GM12878 (cell line): Measurements from ENCODE around the gene ZNF101. TPM values are rescaled to one million over a fixed set of nuclear protein-coding genes. Genes with fewer than 3 reads are reported as not detected.
A peak's percentile ranks its signal among the peaks of the same experiment; 100 is the strongest.

Source experiments
- ASH2L ChIP-seq: fragments of 300-600, 200-600 bp; sonication (generic); IDR thresholded peaks from 2 replicates; pipeline ENCODE4 v1.6.1; 2017; ENCODE audit warnings: low read depth, mild to moderate bottlenecking, borderline replicate concordance
- CBX5 ChIP-seq: sonication (generic); IDR thresholded peaks from 2 replicates; pipeline ENCODE4 v1.6.1; 2016; ENCODE audit warnings: low read depth, moderate library complexity, mild to moderate bottlenecking, inconsistent platforms
- CHD4 ChIP-seq: fragments of 200-600 bp; sonication (generic); IDR thresholded peaks from 2 replicates; pipeline ENCODE4 v1.6.1; 2016; ENCODE audit warnings: mild to moderate bottlenecking
- IKZF1 ChIP-seq: fragments of 450-650 bp; conservative IDR thresholded peaks from 2 replicates; pipeline ENCODE4 v1.6.1; 2017; ENCODE audit warnings: antibody characterized with exemption, mild to moderate bottlenecking
- IRF5 ChIP-seq: fragments of 450-650 bp; IDR thresholded peaks from 2 replicates; pipeline ENCODE4 v1.6.1; 2017; ENCODE audit warnings: borderline replicate concordance
- NFYB ChIP-seq: IDR thresholded peaks from 2 replicates; pipeline ENCODE4 v1.6.1; 2011; ENCODE audit warnings: low read depth, mild to moderate bottlenecking, low read length, improper control_type of control experiment, moderate library complexity; ENCODE audit not compliant: insufficient read depth
- PRDM15 ChIP-seq: fragments of 450-650 bp; formaldehyde crosslinking; IDR thresholded peaks from 2 replicates; pipeline ENCODE4 v1.4.0; 2020; ENCODE audit warnings: mild to moderate bottlenecking, moderate library complexity
- RBBP5 ChIP-seq: fragments of 200-600 bp; sonication (generic); conservative IDR thresholded peaks from 2 replicates; pipeline ENCODE4 v1.6.1; 2016
- RFX5 ChIP-seq: IDR thresholded peaks from 2 replicates; pipeline ENCODE4 v1.6.1; 2011; ENCODE audit warnings: low read depth, low read length, improper control_type of control experiment
- SPI1 ChIP-seq: IDR thresholded peaks from 2 replicates; pipeline ENCODE4 v1.6.1; 2011; ENCODE audit warnings: low read depth, mild to moderate bottlenecking, low read length, moderate library complexity, borderline replicate concordance; ENCODE audit not compliant: insufficient read depth
- TAF1 ChIP-seq: IDR thresholded peaks from 2 replicates; pipeline ENCODE4 v1.6.1; 2011; ENCODE audit warnings: mild to moderate bottlenecking, low read depth, low read length, borderline replicate concordance
- TCF3 ChIP-seq: IDR thresholded peaks from 2 replicates; pipeline ENCODE4 v1.6.1; 2012; ENCODE audit warnings: low read depth, mild to moderate bottlenecking, low read length, borderline replicate concordance; ENCODE audit not compliant: insufficient read depth
- YBX1 ChIP-seq: fragments of 450-650 bp; IDR thresholded peaks from 2 replicates; pipeline ENCODE4 v1.6.1; 2016; ENCODE audit warnings: antibody characterized with exemption
- ZBTB40 ChIP-seq: fragments of 450-650 bp; IDR thresholded peaks from 2 replicates; pipeline ENCODE4 v1.6.1; 2016; ENCODE audit warnings: mild to moderate bottlenecking, moderate library complexity, borderline replicate concordance
- ZNF24 ChIP-seq: fragments of 450-650 bp; IDR thresholded peaks from 2 replicates; pipeline ENCODE4 v1.6.1; 2017; ENCODE audit warnings: antibody characterized with exemption, mild to moderate bottlenecking
- ZNF384 ChIP-seq: IDR thresholded peaks from 2 replicates; pipeline ENCODE4 v1.6.1; 2012; ENCODE audit warnings: low read depth, mild to moderate bottlenecking, low read length, improper control_type of control experiment, borderline replicate concordance
- polyA plus RNA-seq, 11 experiments: library from polyadenylated mRNA; depleted of rRNA in 4 of 11; unstranded in 6 of 11; stranded (reverse) in 5 of 11; fragments of >200 nt; fragmentation: Nextera tagmentation in 4 of 11; fragmentation: Illumina TruSeq in 1 of 11; extraction: Ambion mirVana in 4 of 11; extraction: Trizol in 1 of 11; gene quantifications; 1 replicate in 1 of 11; 2 replicates in 10 of 11; pipeline versions ENCODE4 v1.2.1 to v1.2.3, GENCODE V29; 2011 to 2016; ENCODE audit warnings: inconsistent platforms in 2 of 11, missing spikeins in 2 of 11, low read depth in 1 of 11
- total RNA-seq, 4 experiments: library from RNA; depleted of rRNA in 3 of 4; stranded (reverse); fragments of >200 nt in 3 of 4; fragmentation: Illumina TruSeq in 1 of 4; extraction: Trizol in 1 of 4; gene quantifications; 2 replicates each; pipeline versions ENCODE4 v1.2.1 to v1.2.3, GENCODE V29; 2013 to 2021
- TF ChIP-seq, protein P1 (sequence below), 3 experiments: IDR thresholded peaks in 2 of 3; conservative IDR thresholded peaks in 1 of 3; 2 replicates each; pipeline ENCODE4 v1.5.1; 2011; ENCODE audit warnings: low read depth in 3 of 3, low read length in 3 of 3, mild to moderate bottlenecking in 3 of 3, control low read depth in 2 of 3, moderate library complexity in 2 of 3, inconsistent platforms in 1 of 3, mixed read lengths in 1 of 3; ENCODE audit not compliant: control insufficient read depth in 2 of 3, insufficient read depth in 1 of 3; ENCODE audit errors: extremely low read depth in 1 of 3

The ZNF101 gene
- total and polyA plus RNA-seq, 10 of the 15 experiments (the other 5 are each of a cell fraction or from before 2014, with no cell fraction given): 15.2 to 40.5 (median 19.8) TPM

- TF ChIP-seq ZBTB40 (no peak), RFX5 (no peak), TAF1 (peak; percentile 10; the same call in 1 of the 2 replicates), ASH2L (no peak), PRDM15 (CRISPR knock-in tag) (no peak), CBX5 (no peak), ZNF24 (no peak), IKZF1 (peak; percentile 64; the same call in 1 of the 2 replicates), SPI1 (peak; percentile 85), ZNF384 (no peak), CHD4 (no peak), RBBP5 (no peak), YBX1 (no peak), IRF5 (no peak), NFYB (no peak), TCF3 (0 out of 2 replicates have a peak, but pooled peaks have one; percentile 38)
- TF ChIP-seq, protein P1, sequence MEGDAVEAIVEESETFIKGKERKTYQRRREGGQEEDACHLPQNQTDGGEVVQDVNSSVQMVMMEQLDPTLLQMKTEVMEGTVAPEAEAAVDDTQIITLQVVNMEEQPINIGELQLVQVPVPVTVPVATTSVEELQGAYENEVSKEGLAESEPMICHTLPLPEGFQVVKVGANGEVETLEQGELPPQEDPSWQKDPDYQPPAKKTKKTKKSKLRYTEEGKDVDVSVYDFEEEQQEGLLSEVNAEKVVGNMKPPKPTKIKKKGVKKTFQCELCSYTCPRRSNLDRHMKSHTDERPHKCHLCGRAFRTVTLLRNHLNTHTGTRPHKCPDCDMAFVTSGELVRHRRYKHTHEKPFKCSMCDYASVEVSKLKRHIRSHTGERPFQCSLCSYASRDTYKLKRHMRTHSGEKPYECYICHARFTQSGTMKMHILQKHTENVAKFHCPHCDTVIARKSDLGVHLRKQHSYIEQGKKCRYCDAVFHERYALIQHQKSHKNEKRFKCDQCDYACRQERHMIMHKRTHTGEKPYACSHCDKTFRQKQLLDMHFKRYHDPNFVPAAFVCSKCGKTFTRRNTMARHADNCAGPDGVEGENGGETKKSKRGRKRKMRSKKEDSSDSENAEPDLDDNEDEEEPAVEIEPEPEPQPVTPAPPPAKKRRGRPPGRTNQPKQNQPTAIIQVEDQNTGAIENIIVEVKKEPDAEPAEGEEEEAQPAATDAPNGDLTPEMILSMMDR (IDR thresholded peaks at IDR 0.05 in 2 of 3, conservative IDR thresholded peaks at IDR 0.05 in 1 of 3; ENCODE audit: control insufficient read depth in 2 of 3, extremely low read depth in 1 of 3, insufficient read depth in 1 of 3, low read depth in 3 of 3, low read length in 3 of 3): peak; percentile 78 to 90 (median 81)
Observed at GRCh38 chr19:19643158-19644053, 25.2 kb upstream of the ZNF101 start, which contains the start of gene GMIP (continued).
